Stimulated activated CD8-positive, alpha-beta memory T cell treated with anti-CD3 and anti-CD28 coated beads, Interleukin-12 subunit alpha, Interleukin-12 subunit beta, amount 100 ng/mL, for 24 hours (primary cell): Measurements from ENCODE around the gene COL5A3.
"Not testable (repeated sequence)": the region's sequence is repeated elsewhere in the genome, so short reads cannot be mapped to it uniquely, and the experiment has no call there.

Experiments used
- DNase-seq: peaks from one replicate; pipeline ENCODE4 v3.0.0-alpha.2; 2020; ENCODE audit errors: extremely low read depth

COL5A3 gene

DNA sequence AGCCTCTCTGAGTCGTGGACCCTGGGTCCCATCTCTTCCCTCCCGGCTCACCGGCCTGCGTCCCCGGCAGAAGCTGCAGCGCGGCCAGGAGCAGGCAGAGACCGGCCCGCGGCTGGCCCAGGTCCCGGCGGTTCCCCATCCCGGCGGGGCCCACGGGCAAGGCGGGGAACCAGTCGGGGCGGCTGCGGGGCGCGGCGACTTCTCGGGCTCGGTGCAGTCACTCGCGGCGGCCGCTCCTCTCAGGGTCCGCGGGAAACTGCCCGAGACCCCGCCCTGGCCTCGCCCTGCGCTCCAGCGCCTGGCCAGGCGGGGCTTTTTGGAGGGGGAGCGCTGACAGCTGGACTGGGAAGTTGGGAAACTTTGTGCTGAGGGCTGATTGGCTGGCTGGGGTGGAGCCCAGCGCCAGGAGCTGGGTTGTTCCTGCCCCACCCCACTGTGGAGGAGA, at the start of gene COL5A3:
COL5A3 (minus strand) TSS at position 258 of the 445 bp plus-strand sequence; CDS start at position 139, 119 bp downstream.
- no peak for DNase-seq

DNA sequence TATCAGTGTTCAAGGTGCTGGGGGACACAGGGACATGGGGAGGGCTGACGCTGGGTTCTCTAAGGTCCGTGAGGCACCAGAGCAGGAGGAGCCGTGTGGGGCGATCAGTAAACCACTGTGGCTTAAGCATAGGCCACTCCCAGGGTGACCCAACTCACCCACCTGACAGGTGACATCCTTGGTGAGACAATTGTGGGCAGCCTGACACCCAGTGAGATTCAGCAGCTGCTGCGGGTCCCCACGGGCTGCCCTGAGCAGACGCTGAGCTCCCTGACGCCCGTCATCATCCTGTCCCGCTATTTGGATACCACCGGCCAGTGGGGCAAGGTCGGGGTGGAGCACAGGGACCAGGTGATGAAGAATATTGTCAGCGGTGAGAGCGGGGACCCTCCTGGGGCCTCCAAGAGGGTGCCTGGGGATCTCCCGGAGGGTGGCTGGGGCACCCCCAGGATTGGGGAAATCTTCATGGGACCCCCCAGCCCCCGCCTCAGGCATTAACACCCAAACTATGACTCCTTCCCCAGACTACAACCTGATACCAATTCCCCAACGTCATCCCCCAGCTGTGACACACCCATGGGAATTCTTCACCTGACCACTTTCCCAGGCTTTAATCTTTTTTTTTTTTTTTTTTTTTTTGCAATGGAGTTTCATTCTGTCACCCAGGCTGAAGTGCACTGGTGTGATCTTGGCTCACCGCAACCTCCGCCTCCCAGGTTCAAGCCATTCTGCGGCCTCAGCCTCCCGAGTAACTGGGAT, 42.5 kb upstream of the COL5A3 start:
- no peak for DNase-seq

DNA sequence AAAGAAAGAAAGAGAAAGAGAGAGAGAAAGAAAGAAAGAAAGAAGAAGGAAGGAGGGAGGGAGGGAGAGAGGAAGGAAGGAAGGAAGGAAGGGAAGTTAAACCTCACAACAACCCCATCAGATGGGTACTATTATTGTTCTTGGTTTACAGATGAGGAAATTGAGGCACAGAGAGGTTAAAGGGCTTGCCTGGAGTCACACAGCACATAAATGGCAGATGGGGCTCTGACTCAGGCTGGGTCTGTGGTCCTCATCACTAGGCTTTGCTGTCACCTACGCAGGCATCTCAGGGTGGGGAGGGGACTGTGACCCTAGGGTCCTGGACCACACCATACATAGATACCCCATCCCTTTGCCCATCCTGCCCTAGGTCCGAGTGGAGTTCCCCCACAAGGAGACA, 39.3 kb upstream of the COL5A3 start:
- DNase-seq: no peak

DNA sequence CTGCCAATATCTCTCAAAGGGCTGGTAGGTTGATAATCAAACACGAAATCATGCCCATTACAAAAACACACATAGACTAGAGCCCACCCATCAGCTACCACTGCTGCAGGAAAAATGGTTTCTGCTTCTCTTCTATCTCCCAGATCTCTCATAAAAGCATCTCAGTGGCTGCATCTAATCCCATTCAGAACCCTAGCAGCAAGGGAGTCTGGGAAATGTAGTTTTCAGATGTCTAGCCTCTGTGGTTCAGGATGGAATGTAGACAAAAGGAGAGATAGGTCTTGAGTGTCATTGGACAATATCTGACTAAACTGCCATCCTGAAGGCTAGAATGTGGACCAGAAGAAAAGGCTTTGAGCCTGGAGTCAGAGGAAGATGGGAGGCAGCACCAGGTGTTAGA, 35.1 kb upstream of the COL5A3 start:
- DNase-seq: no peak

DNA sequence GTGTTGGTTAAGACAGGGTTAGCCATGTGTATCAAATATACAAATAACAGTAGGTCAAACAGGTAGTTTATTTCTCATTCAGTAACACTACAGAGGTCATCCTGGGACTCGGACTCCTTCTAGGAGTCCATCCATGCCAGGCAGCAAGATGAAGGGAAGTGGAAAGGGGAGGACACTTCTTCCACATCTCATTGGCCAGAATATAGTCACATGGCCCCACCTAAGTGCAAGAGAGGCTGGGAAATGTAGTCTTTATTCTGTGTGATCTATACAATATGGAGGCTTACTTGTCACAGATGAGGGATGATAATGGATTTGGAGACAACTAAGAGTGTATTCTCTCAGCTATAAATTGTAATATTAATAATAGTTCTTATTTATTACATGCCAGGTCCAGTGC, 34.1 kb upstream of the COL5A3 start:
- no peak for DNase-seq

DNA sequence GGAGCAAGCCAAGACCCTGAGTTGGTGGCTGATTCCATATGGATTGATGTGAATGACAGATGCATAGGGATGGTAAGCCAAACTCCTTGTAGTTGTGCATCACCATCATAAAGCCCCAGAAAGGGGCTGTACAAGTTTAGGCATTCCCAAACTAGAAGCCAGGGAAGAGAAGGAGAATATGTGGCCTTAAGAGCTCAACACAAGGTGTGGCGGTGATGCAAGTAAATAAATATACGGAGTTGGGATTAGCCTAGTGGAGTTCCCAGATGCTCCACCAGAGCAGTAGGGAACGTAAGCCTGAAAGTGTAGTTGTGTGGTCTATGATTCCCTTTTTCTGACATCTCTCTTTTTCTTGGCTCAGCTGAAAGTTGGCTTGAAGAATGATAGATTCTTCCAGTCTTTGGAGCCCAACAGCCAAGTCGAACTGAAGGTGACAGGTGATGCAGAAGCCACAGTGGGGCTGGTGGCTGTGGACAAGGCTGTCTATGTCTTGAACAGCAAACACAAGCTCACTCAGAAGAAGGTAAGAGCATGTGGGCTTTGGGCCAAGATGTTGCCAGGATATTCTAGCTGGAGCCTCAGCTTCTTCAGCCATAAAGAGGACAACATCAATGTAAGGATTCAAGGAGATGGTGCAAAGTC, 33.1 kb upstream of the COL5A3 start:
- no peak for DNase-seq

DNA sequence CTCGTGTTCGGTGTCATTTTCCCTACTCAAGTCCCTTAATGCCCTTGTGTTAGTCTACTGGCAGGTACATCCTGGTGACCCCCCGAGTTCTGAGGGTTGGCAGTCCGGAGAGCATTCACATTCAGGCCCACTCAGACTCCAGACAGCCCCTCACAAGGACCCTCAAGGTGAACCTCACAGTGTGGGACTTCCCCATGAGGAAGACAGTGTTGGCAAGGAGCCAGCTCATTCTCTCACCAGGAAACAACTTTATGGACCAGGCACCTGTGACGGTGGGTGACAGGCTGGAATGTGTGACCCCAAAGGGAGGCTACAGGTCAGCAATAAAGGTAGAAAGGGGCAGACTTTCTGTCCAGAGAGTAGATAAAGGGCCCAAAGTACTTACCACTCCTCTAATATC, 27.5 kb upstream of the COL5A3 start:
- DNase-seq: no peak

DNA sequence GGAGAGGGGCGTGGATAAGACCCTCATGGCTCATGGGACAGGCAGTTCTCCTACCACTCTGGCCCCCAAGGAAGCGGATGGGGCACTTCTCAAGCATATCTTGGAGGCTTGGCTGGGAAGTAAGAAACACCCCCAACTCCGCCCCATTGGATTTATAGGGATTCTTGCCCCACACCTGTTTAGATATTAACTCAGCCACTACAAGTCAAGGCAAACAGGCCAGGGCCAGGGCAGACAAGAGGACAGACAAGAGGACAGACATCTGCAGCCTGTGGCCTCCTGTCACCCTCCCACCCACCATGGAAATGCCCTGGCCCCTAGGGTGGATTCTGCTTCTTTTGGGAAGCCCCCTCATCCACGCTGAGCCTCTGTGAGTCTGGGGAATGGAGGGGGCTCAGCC, 27.1 kb upstream of the COL5A3 start:
- DNase-seq: no peak

DNA sequence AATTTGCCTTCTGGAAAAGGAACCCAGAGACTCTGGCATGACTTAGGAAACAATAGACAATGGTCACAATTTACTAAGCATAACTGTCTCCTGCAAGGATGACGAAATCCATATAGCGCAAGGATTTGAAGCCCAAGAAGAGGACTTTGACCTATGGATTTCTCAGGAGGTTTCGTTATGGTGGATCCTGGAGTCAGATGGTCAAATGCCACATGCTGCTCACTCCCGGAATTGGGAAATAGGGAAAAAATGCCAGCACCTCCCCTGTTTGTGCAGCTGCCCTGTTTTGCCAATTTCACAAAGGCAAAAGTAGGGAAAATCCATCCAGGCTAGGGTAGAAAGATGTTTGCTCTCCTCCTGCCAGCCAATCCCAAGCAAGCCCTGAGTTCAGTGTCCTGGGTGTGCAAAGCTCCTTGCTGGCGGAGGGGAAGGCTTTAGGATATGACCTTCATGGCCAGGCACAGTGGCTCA, 26.3 kb upstream of the COL5A3 start:
- no peak for DNase-seq

DNA sequence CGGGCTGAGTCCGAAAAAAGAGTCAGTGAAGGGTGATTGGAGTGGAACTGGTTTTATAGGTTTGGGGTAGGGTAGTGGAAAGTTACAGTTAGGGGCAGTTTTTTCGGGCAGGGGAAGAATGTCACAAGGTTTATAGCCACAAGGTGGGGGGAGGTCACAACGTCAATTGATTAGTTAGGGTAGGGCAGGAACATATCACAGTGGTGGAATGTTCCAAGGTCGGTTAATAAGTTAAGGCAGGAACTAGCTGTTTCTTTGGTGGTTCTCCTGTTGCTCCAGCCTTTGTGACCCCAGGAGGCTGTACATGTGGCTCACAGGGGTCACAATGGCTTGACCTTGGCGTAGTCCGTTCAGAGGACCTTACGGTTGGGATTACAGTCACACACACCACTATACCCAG, 23.3 kb upstream of the COL5A3 start:
- no peak for DNase-seq

DNA sequence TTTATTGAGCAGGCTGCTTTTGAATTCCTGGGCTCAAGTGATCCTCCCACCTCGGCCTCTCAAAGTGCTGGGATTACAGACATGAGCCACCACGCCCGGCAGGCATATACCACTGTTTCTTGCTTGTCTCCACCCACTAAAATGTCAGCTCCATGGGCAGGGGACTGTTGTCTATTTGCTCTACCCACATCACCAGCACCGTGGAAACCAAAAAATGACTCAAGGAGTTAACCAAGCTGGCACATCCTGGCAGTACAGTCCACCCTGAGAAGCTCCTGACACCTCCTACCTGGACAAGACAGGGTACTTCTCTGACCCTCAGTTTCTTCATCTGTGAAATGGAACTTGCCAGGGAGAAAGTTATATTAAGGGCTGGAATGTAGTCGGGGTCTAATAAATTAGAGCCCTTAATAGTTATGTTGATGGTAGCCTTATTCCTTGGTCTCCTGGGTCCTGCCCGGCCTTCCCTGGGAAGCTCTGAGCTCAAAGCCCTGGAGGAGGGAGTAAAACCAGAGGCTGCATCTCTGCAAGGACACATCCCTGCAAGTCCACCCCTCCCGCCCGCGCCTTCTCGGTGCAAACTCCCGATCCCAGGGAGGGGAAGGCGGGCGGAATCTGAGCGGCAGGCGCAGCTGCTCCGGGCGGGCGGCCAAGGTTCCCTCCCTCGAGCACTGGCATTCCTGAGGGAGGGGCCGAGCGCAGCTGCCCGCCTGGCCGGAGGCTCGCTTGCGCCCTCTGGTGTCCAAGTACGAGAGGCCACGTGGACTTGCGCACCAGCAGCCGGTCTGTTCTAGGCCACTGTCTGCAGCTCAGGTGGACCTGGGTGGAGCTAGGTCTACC, 17.1 kb upstream of the COL5A3 start:
- peak; percentile 43 for DNase-seq

DNA sequence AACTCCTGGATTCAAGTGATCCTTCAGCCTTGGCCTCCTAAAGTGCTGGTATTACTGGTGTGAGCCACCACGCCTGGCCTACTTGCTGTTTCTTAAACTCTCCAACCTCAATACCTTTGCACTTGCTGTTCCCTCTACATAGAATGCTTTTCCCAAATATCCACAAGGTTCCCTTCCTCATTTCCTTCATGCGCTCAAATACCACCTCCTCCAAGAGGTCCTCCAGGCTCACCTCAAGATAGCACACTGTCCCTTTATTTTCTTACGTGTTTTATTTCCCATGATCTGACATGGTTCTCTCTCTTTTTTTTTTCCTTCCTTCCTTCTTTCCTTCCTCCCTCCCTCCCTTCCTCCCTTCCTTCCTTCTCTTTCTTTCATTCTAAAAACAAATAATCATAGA, 16.4 kb upstream of the COL5A3 start:
- DNase-seq: no peak

DNA sequence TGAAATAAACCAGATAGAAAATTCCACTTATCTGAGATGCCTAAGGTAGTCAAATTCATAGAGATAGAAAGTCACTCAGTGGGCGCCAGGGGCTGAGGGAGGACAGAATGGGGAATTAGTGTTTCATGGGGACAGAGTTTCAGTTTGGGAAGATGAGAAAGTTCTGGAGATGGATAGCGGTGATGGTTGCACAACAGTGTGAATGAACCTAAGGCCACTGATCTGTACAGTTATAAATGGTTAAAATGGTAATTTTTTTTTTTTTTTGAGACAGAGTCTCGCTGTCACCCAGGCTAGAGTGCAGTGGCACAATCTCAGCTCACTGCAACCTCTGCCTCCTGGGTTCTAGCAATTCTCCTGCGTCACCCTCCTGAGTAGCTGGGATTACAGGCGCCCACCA, 12.8 kb upstream of the COL5A3 start:
- DNase-seq: not testable (repeated sequence)

DNA sequence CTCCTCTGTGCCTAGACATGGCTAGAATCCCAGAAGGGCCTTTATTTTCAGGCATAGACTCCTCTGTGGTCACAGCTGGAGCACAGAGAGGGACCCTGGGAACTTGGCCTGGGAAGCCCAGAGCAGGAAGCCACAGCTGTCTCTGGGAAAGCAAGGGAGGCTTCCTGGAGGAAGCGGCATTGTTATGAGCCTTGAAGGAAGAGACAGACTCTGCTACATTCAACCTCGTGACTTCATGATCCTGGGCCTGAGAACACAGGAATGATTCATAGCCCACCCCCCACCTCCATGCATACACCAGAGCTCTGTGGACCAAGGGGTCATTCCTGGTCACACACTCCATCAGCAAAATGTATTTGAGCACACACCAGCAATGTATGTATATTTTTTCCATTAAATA, 11.6 kb upstream of the COL5A3 start:
- no peak for DNase-seq

DNA sequence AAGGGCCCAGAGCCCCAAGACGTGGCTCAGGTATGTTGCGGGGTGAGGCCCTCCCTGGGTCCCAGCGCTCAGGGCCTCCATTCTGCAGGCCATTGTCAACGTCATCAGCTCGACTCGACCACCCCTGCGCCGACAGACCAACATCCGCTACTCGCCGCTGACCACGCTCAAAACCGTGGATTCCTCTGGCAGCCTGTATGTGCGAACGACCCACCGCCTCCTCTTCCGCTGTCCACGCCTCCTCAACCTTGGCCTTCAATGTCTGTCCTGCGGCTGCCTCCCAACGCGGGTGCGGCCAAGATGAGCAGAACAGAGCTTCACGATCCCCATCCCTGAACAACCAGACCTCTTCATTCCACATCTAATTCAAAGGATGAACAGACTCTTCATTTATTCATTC, 11.1 kb upstream of the COL5A3 start:
- no peak for DNase-seq

DNA sequence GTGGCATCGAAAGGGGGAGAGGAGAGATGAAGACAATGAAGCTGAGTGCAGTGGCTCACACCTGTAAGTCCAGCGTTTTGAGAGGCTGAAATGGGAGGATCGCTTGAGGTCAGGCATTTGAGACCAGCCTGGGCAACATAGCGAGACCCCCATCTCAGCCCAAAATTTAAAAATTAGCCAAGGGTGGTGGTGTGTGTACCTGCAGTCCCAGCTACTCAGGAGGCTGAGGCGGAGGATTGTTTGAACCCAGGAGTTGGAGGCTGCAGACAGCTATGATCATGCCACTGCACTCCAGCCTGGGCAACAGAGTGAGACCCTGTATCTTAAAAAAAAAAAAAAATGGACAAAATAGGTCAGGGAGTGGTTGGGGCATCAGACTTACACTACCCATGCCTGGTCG, 10.5 kb upstream of the COL5A3 start:
- DNase-seq: no peak

DNA sequence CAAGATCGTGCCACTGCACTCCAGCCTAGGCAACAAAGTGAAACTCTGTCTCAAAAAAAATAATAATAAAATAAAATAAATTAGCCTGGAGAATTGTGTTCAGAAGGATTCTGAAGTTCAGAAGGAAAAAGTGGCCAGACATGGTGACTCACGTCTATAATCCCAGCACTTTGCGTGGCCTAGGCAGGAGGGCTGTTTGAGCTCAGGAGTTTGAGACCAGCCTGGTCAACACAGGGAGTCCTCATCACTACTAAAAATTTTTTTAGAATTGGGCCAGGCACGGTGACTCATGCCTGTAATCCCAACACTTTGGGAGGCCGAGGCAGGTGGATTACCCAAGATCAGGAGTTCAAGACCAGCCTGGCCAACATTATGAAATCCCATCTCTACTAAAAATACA, 8.9 kb upstream of the COL5A3 start:
- DNase-seq: no peak

DNA sequence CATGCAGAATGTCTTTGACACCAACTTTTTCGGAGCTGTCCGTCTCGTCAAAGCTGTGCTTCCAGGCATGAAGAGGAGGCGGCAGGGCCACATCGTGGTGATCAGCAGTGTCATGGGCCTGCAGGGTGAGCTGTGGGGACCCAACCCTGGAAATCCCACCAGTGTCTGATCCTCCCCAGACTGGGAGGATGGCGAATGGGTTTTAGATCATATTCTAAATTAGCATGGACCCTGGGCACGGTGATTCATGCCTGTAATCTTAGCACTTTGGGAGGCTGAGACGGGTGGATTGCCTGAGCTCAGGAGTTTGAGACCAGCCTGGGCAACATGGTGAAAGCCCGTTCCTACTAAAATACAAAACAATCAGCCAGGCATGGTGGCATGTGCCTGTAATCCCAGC, 8.5 kb upstream of the COL5A3 start:
- DNase-seq: no peak

DNA sequence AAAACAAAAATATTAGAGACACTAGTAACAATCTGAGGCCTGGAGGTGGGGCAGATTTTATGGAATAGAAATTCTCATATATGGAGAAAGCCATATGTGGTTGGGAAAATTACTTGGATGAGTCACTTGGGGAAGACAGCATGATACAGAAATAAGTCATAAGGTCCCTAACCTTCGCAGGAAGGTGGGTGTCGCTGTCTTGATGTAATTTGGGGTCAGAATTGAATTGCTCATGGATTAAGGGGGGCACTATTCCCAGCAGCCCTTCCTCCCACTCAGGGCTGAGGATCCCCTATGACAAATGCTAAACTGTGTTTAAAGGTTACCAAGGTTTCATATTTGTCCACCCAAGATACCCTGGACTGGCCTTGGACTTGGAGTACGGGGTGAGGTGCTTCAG, 8.0 kb upstream of the COL5A3 start:
- DNase-seq: no peak

DNA sequence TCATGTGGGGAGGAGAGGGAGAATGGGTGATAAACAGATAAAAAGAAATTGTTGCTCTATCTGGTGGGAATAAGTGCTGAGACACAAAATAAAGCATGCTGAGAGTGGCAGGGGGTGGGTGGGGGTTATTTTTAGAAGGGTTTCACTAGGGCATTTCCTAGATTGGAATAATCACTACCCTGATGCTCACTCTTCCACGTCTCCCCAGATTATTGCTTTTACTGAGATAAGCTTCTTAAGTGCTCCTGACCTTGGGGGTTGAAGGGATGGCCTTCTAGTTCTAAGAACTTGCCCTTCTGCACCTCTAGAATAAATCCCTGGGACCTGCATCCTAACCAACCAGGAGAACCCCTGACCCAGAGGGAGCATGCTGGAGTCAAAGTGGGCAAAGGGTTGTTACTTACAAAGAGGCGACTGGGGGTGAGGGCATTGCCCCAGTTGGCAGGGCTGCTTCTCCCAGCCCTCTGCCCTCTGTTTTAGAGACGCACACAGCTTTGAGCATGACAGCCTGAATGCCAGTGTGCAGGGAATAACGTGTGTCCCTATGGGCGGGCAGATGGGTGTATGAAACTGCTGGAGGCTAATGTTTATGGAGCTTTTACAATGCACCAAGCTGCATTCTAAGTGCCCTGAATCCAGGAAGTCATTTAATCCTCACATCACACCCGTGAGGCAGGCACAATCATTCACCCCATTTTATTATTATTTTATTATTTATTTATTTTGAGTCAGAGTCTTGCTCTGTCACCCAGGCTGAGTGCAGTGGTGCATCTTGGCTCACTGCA, 3.7 kb upstream of the COL5A3 start:
- DNase-seq: no peak

DNA sequence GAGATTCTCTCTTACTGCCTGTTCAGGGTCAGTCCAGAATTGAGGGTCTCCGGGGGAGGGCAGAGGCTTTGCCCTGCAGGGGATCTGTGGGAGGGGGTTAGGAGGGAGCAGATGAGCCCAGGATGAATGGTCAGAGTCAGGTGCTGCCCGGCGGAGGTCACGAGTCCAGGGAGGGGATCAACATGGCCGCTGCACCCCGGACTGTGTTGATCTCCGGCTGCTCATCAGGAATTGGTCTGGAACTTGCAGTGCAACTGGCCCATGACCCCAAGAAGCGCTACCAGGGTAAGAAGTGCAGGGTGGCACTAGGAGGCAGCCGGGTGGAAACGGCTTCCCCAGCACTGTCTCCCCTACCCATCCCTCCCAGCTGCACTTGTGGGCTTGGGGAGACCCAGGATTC, 3.0 kb upstream of the COL5A3 start, which contains the start of gene RDH8:
RDH8 (plus strand) TSS at position 168 of the 400 bp plus-strand sequence; CDS start at position 183, 15 bp downstream.
- no peak for DNase-seq

DNA sequence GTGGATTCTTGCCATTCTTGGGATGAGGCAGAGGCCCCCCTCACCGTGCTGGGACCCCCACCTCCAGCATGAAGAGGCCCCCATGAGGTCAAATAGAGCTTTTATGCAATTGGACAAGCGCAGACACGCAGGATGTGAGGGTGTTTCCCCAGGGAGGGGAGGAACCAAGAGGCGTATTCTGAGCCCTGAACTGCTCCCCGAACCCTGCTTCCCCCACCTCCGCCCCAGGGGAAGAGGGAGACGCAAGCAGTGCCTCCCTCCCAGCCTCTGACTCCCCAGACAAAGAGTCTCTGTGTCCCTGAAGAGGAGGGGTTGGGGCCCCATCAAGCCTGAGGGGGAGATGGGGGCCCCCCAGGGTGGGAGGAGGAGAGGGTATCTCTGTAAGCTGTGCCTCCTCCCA, 1.7 kb upstream of the COL5A3 start:
- no peak for DNase-seq
